OCI-LY7 (cell line): Measurements from ENCODE around the gene RBM26. TPM values are rescaled to one million over a fixed set of nuclear protein-coding genes. Genes with fewer than 3 reads are reported as not detected.
"Not testable (repeated sequence)": the region's sequence is repeated elsewhere in the genome, so short reads cannot be mapped to it uniquely, and the experiment has no call there.

Experiments
- BruUV-seq: library from RNA; stranded (reverse); fragments of 400-500 nt; replicated peaks from 2 replicates; lab custom pipeline; 2021; lab: Mats Ljungman, UMichigan
- CTCF ChIA-PET: fragments of 300-600 bp; sonication (Branson Sonifier 250); formaldehyde crosslinking; loops from one replicate; lab custom pipeline; 2022; ENCODE audit warnings: antibody characterized with exemption; ENCODE audit not compliant: unreplicated experiment; lab: Charles Lee
- POLR2A ChIA-PET: fragments of 300-600 bp; sonication (Branson Sonifier 250); formaldehyde crosslinking; loops from one replicate; lab custom pipeline; 2022; ENCODE audit warnings: antibody characterized with exemption; lab: Charles Lee
- DNase-seq: peaks from one replicate; pipeline ENCODE4 v3.0.0-alpha.2; 2015; ENCODE audit warnings: low spot score
- H2AFZ ChIP-seq: fragments of 200-600 bp; sonication (generic), shearing (Covaris generic); 2 replicates; pipeline ENCODE4 v1.6.1; 2014; ENCODE audit warnings: mild to moderate bottlenecking, antibody characterized with exemption, low read length, moderate library complexity
- H3K27ac ChIP-seq: fragments of 200-600 bp; sonication (generic); 2 replicates; pipeline ENCODE4 v1.5.1; 2014; ENCODE audit warnings: mixed run types, low read depth, mild to moderate bottlenecking, moderate library complexity, low read length, inconsistent platforms; ENCODE audit not compliant: poor library complexity, severe bottlenecking
- H3K36me3 ChIP-seq: fragments of 200-600 bp; sonication (generic); 2 replicates; pipeline ENCODE4 v1.6.1; 2014; ENCODE audit warnings: mild to moderate bottlenecking, antibody characterized with exemption, low read length, moderate library complexity, mixed read lengths; ENCODE audit not compliant: insufficient read depth
- H3K4me1 ChIP-seq: fragments of 200-600 bp; sonication (generic); 2 replicates; pipeline ENCODE4 v1.5.1; 2014; ENCODE audit warnings: mild to moderate bottlenecking, low read length; ENCODE audit not compliant: insufficient read depth, poor library complexity, severe bottlenecking
- H3K4me2 ChIP-seq: fragments of 200-600 bp; sonication (generic); 2 replicates; pipeline ENCODE4 v1.6.1; 2014; ENCODE audit warnings: mild to moderate bottlenecking, low read length
- H3K4me3 ChIP-seq: fragments of 200-600 bp; sonication (generic); 2 replicates; pipeline ENCODE4 v1.5.1; 2014; ENCODE audit warnings: mild to moderate bottlenecking, low read depth, low read length; ENCODE audit not compliant: poor library complexity, severe bottlenecking
- H3K79me2 ChIP-seq: fragments of 200-600 bp; sonication (generic); 2 replicates; pipeline ENCODE4 v1.6.1; 2016; ENCODE audit warnings: low read depth, mild to moderate bottlenecking, low read length, moderate library complexity, mixed read lengths; ENCODE audit not compliant: insufficient read depth
- H3K9me2 ChIP-seq: fragments of 200-600 bp; sonication (generic); 2 replicates; pipeline ENCODE4 v1.6.1; 2016; ENCODE audit warnings: mild to moderate bottlenecking, low read length, mixed read lengths; ENCODE audit not compliant: insufficient read depth
- H3K9me3 ChIP-seq: fragments of 200-600 bp; sonication (generic); 2 replicates; pipeline ENCODE4 v1.6.1; 2014; ENCODE audit warnings: mild to moderate bottlenecking, mixed run types, low read length, mixed read lengths
- H4K20me1 ChIP-seq: fragments of 200-600 bp; sonication (generic); 2 replicates; pipeline ENCODE4 v1.6.1; 2014; ENCODE audit warnings: mild to moderate bottlenecking, antibody characterized with exemption, low read length, moderate library complexity, mixed read lengths; ENCODE audit not compliant: insufficient read depth
- CTCF ChIP-seq: fragments of 200-600 bp; sonication (generic); conservative IDR thresholded peaks from 2 replicates; pipeline ENCODE4 v1.5.1; 2014; ENCODE audit warnings: mild to moderate bottlenecking, antibody characterized with exemption, low read length, moderate library complexity, mixed read lengths
- EZH2phosphoT487 ChIP-seq: fragments of 200-600 bp; sonication (generic); IDR thresholded peaks from 2 replicates; pipeline ENCODE4 v1.6.1; 2018; ENCODE audit warnings: low read depth, borderline replicate concordance, mild to moderate bottlenecking, mixed run types, antibody characterized with exemption, low read length, moderate library complexity, mixed read lengths
- intact Hi-C: fragments of 100-400 bp; cut with micrococcal nuclease; formaldehyde crosslinking; loops from one replicate; pipeline ENCODE4 v1.10.0; 2022; ENCODE audit not compliant: unreplicated experiment
- total RNA-seq, 2 experiments: library from RNA; depleted of rRNA in 1 of 2; stranded (reverse); fragments of >200 nt in 1 of 2; shearing (Covaris generic) in 1 of 2; gene quantifications; 2 replicates each; pipeline ENCODE4 v1.2.3, GENCODE V29; 2014 to 2022

RBM26 gene
- total RNA-seq, 2 experiments from 2014 or later = 44.1 to 85.2 TPM

- H4K20me1 ChIP-seq = no peaks in the 10 kb centered on the region
- H2AFZ ChIP-seq = no peak overlapping the region
- H3K27ac ChIP-seq = no peak overlapping the region
- no peaks in the 10 kb centered on the region for H3K9me3 ChIP-seq
- no peak overlapping the region for H3K4me3 ChIP-seq
- no TSS peak for BruUV-seq
- CTCF ChIA-PET = no interaction called here
- no peak for DNase-seq
- POLR2A ChIA-PET = interaction anchor here (0.7 kb wide), 1 partner anchor 1520 kb away, joined by 3 read pairs; no protein-coding TSS in a partner anchor
- H3K79me2 ChIP-seq = no peaks in the 10 kb centered on the region
- no peak overlapping the region for H3K4me2 ChIP-seq
- TF ChIP-seq CTCF = no peak
- TF ChIP-seq EZH2phosphoT487 = no peak
- no peaks in the 10 kb centered on the region for H3K9me2 ChIP-seq
- intact Hi-C loops = no loop called here
- H3K36me3 ChIP-seq = no peaks in the 10 kb centered on the region
- H3K4me1 ChIP-seq = no peaks in the 10 kb centered on the region
These were observed 123.5 kb downstream of the RBM26 start for GRCh38 chr13:79282508-79282907.

- no peaks in the 10 kb centered on the region for H3K4me1 ChIP-seq
- H3K4me3 ChIP-seq = no peak overlapping the region
- ChIA-PET POLR2A (interaction anchor here (1.3 kb wide), 1 partner anchor 15 kb away, joined by 5 read pairs; no protein-coding TSS in a partner anchor), CTCF (no interaction called here)
- intact Hi-C loops = no loop called here
- H4K20me1 ChIP-seq = no peaks in the 10 kb centered on the region
- H3K36me3 ChIP-seq = no peaks in the 10 kb centered on the region
- no peak overlapping the region for H2AFZ ChIP-seq
- no peak for DNase-seq
- H3K79me2 ChIP-seq = no peaks in the 10 kb centered on the region
- no peak overlapping the region for H3K27ac ChIP-seq
- no peaks in the 10 kb centered on the region for H3K9me3 ChIP-seq
- H3K9me2 ChIP-seq = no peaks in the 10 kb centered on the region
- TF ChIP-seq CTCF (no peak), EZH2phosphoT487 (no peak)
- H3K4me2 ChIP-seq = no peak overlapping the region
- no TSS peak for BruUV-seq
These were observed 124.7 kb downstream of the RBM26 start for GRCh38 chr13:79281339-79281747.

GRCh38 chr13:79279735-79280134 lies 126.3 kb downstream of the RBM26 start:
- CTCF ChIA-PET, POLR2A ChIA-PET, H3K4me2 ChIP-seq, H3K79me2 ChIP-seq, H2AFZ ChIP-seq, H3K27ac ChIP-seq, H3K9me2 ChIP-seq, DNase-seq, H4K20me1 ChIP-seq, intact Hi-C loops, H3K4me1 ChIP-seq, BruUV-seq, H3K4me3 ChIP-seq, H3K9me3 ChIP-seq, H3K36me3 ChIP-seq: not testable (repeated sequence)
